ENCODE data around the gene CTDP1. TPM values are rescaled to one million over a fixed set of nuclear protein-coding genes. Genes with fewer than 3 reads are reported as not detected.
"Not testable (repeated sequence)": the region's sequence is repeated elsewhere in the genome, so short reads cannot be mapped to it uniquely, and the experiment has no call there.

Gene CTDP1
- total RNA-seq, 1 experiment from 2014 or later: 20.3 TPM

DNA sequence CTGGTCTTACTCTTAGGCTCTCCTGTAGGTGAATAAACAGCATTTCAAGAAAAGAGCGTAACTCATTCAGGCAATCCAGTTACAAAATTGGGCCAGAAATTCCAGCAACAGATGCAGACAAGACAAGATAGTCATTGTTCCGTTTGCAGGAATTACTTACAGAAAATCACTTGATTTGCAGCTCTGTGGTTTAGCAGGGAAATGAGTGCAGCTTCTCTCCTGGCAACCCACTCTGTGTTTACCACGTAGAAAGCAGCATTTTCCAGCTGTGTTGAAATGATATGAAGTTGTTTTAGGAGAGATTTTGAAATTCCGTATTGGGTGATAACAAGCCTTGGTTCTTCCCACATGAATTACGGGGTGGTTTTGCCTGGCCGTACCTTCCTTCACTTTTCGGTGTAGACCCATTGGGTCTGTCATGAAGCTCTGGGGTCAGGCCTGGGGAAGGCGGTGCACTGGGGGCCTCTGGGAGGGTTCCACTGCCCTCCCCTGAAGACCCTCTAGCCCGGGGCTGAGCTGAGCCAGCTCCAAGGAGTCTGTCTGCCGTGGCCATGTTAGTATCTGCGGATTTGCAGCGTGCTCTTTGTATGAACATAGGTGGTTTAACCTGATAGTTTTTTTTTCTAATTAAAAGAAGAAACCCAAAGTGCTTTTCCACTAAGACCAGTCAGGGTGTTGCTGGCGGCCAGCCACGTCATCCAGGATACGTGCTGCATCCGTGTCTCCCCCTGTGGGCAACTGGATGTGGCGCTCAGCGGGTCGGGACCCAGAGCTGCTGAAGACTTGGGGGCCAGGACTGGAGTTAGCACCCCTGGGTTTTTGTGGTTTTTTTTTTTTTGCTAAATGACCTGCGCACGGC lies 59.2 kb downstream of the CTDP1 start:
- H3K27ac Mint-ChIP-seq (ENCODE audit: low read depth, unreplicated experiment): no peak overlapping the region
- TF ChIP-seq, protein P1, sequence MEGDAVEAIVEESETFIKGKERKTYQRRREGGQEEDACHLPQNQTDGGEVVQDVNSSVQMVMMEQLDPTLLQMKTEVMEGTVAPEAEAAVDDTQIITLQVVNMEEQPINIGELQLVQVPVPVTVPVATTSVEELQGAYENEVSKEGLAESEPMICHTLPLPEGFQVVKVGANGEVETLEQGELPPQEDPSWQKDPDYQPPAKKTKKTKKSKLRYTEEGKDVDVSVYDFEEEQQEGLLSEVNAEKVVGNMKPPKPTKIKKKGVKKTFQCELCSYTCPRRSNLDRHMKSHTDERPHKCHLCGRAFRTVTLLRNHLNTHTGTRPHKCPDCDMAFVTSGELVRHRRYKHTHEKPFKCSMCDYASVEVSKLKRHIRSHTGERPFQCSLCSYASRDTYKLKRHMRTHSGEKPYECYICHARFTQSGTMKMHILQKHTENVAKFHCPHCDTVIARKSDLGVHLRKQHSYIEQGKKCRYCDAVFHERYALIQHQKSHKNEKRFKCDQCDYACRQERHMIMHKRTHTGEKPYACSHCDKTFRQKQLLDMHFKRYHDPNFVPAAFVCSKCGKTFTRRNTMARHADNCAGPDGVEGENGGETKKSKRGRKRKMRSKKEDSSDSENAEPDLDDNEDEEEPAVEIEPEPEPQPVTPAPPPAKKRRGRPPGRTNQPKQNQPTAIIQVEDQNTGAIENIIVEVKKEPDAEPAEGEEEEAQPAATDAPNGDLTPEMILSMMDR (IDR thresholded peaks at IDR 0.05; ENCODE audit: unreplicated experiment): no peak
- peaks cover 4% of the 10 kb centered on the region for H3K9me3 Mint-ChIP-seq (ENCODE audit: unreplicated experiment)
- no peak overlapping the region for H3K4me3 Mint-ChIP-seq (ENCODE audit: unreplicated experiment)
- no TSS peak for BruUV-seq (replicated peaks)
- no peaks in the 10 kb centered on the region for H3K27me3 Mint-ChIP-seq (ENCODE audit: insufficient read depth, unreplicated experiment)
- ChIA-PET POLR2A (interaction anchor here (0.6 kb wide), 1 partner anchor 211 kb away, joined by 4 read pairs; no protein-coding TSS in a partner anchor), CTCF (interaction anchor here (1.1 kb wide), 1 partner anchor 35 kb away, joined by 3 read pairs; no protein-coding TSS in a partner anchor)
- peaks cover 37% of the 10 kb centered on the region for H3K36me3 Mint-ChIP-seq (ENCODE audit: insufficient read depth, unreplicated experiment)
- no peak for DNase-seq (ENCODE audit: unreplicated experiment)
- intact Hi-C loops (cut with micrococcal nuclease): no loop called here
- no peaks in the 10 kb centered on the region for H3K4me1 Mint-ChIP-seq (ENCODE audit: insufficient read depth, unreplicated experiment)

DNA sequence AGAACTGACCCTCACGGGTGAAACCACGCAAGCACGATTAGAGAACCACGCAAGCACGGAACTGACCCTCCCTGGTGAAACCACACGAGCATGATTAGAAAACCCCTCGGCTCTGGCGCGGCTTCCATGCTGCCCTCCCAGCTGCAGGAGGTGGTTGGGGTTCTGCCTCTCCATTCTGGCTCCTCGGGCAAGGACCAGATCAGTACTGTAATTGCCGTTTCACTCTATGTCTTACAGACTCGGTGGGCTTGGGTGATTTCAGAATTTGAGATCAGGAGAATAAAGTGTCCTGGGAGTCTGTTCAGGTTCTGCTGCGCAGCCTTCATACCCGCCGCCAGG lies 59.8 kb downstream of the CTDP1 start:
- TF ChIP-seq, protein P1 (IDR thresholded peaks at IDR 0.05; ENCODE audit: unreplicated experiment): no peak
- Mint-ChIP-seq H3K4me3 (ENCODE audit: unreplicated experiment) (no peak overlapping the region), H3K4me1 (ENCODE audit: insufficient read depth, unreplicated experiment) (no peaks in the 10 kb centered on the region), H3K27ac (ENCODE audit: low read depth, unreplicated experiment) (no peak overlapping the region), H3K36me3 (ENCODE audit: insufficient read depth, unreplicated experiment) (peaks cover 37% of the 10 kb centered on the region), H3K9me3 (ENCODE audit: unreplicated experiment) (no peaks in the 10 kb centered on the region), H3K27me3 (ENCODE audit: insufficient read depth, unreplicated experiment) (no peaks in the 10 kb centered on the region)
- POLR2A ChIA-PET: no interaction called here
- no TSS peak for BruUV-seq (replicated peaks)
- CTCF ChIA-PET: no interaction called here
- DNase-seq (ENCODE audit: unreplicated experiment): no peak
- intact Hi-C loops (cut with micrococcal nuclease): no loop called here

DNA sequence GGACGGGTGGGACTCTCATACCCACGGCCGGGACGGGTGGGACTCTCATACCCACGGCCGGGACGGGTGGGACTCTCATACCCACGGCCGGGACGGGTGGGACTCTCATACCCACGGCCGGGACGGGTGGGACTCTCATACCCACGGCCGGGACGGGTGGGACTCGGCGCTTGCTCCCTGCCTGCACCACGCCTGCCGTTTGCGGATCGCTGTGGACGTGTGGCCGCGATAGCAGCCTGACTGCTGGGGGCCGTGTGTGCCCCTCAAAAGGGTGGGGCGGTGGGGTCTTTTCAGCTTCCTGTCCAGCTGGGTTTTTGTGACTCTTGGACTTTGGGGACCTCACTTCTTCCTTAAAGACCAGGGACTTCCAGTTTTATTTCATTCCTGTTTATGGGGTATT lies 60.4 kb downstream of the CTDP1 start:
- H3K27ac Mint-ChIP-seq (ENCODE audit: low read depth, unreplicated experiment); H3K27me3 Mint-ChIP-seq (ENCODE audit: insufficient read depth, unreplicated experiment); CTCF ChIA-PET; DNase-seq (ENCODE audit: unreplicated experiment); H3K4me1 Mint-ChIP-seq (ENCODE audit: insufficient read depth, unreplicated experiment); BruUV-seq (replicated peaks); intact Hi-C loops (cut with micrococcal nuclease); POLR2A ChIA-PET; H3K9me3 Mint-ChIP-seq (ENCODE audit: unreplicated experiment); H3K4me3 Mint-ChIP-seq (ENCODE audit: unreplicated experiment): not testable (repeated sequence)
- H3K36me3 Mint-ChIP-seq (ENCODE audit: insufficient read depth, unreplicated experiment): peaks cover 39% of the 10 kb centered on the region

DNA sequence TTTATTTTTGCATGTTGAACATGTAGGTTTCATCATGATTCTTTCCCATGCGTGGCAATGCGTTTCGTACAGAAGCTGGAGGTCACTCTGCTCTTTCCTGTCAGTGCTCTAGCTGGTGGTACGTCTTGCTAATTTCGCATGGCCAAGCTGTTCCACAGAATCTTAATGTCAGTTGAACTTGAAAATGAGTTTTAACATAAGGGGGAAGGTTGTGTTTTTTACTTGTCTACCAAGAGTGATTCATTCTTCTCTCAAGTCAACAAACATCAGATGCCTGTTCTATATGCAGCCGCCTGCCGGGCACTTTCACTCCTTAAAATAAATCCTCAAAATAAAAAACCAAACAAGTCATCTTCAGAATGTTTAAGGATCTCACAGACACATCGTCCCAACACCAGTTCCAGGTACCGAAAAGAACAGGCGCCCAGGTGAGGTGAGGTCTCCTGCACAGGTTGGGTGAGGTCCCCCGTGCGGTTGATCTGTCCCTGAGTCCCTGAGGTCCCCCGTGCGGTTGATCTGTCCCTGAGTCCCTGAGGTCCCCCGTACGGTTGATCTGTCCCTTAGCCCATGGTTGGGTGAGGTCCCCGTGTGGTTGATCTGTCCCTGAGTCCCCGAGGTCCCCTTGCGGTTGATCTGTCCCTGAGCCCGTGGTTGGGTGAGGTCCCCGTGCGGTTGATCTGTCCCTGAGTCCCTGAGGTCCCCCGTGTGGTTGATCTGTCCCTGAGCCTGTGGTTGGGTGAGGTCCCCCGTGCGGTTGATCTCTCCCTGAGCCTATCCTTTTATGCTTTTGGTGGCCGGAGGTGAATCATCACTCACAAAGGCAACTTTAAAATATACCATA lies 61.1 kb downstream of the CTDP1 start:
- peak overlapping the region; percentile 23 for H3K27ac Mint-ChIP-seq (ENCODE audit: low read depth, unreplicated experiment)
- no peak for DNase-seq (ENCODE audit: unreplicated experiment)
- H3K27me3 Mint-ChIP-seq (ENCODE audit: insufficient read depth, unreplicated experiment): no peaks in the 10 kb centered on the region
- intact Hi-C loops (cut with micrococcal nuclease): no loop called here
- H3K4me3 Mint-ChIP-seq (ENCODE audit: unreplicated experiment): no peak overlapping the region
- POLR2A ChIA-PET: no interaction called here
- H3K36me3 Mint-ChIP-seq (ENCODE audit: insufficient read depth, unreplicated experiment): peaks cover 33% of the 10 kb centered on the region
- H3K4me1 Mint-ChIP-seq (ENCODE audit: insufficient read depth, unreplicated experiment): no peaks in the 10 kb centered on the region
- TF ChIP-seq, protein P1 (IDR thresholded peaks at IDR 0.05; ENCODE audit: unreplicated experiment): no peak
- CTCF ChIA-PET: interaction anchor here (0.6 kb wide), 1 partner anchor 86 kb away, joined by 3 read pairs; no protein-coding TSS in a partner anchor
- no peaks in the 10 kb centered on the region for H3K9me3 Mint-ChIP-seq (ENCODE audit: unreplicated experiment)
- no TSS peak for BruUV-seq (replicated peaks)
